T-helper 22 cell (primary cell): ENCODE data around the gene STXBP1.
A peak's percentile ranks its signal among the peaks of the same experiment; 100 is the strongest.

Experiments
- DNase-seq: peaks from one replicate; pipeline ENCODE4 v3.0.0-alpha.2; 2020; ENCODE audit warnings: low read depth

STXBP1 gene

GRCh38 chr9:127715470-127716337, 103.6 kb downstream of the STXBP1 start, which contains the start of the genes PTRH1 and TTC16:
Gene PTRH1, minus strand, starts transcription at chr9:127715663. Its CDS starts 24 bp downstream, at chr9:127715639.
Gene TTC16, plus strand, starts transcription at chr9:127716079. Its CDS starts 67 bp downstream, at chr9:127716146.
- DNase-seq: peak; percentile 94

DNA sequence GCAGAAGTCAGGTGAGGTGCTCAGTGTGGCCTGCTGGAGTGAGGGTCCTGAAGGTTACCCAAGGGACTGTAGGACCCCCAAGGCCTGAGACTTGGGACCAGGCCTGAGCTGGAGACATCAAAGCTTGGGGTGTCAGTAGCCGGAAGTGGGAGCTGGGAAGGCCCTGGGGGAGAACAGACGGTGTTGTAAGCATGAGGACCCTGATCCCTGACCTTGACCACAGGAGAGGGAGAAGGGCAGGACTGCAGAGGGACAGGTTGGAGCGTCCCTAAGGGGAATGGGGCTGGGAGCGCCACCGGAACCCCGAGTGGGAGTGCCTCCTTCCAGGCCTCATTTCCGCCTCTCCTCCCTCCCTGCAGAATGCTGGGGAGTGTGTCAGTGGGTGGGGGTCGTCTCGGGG, 104.3 kb downstream of the STXBP1 start:
- no peak for DNase-seq

GRCh38 chr9:127717766-127718165, 105.7 kb downstream of the STXBP1 start:
- DNase-seq: no peak

DNA sequence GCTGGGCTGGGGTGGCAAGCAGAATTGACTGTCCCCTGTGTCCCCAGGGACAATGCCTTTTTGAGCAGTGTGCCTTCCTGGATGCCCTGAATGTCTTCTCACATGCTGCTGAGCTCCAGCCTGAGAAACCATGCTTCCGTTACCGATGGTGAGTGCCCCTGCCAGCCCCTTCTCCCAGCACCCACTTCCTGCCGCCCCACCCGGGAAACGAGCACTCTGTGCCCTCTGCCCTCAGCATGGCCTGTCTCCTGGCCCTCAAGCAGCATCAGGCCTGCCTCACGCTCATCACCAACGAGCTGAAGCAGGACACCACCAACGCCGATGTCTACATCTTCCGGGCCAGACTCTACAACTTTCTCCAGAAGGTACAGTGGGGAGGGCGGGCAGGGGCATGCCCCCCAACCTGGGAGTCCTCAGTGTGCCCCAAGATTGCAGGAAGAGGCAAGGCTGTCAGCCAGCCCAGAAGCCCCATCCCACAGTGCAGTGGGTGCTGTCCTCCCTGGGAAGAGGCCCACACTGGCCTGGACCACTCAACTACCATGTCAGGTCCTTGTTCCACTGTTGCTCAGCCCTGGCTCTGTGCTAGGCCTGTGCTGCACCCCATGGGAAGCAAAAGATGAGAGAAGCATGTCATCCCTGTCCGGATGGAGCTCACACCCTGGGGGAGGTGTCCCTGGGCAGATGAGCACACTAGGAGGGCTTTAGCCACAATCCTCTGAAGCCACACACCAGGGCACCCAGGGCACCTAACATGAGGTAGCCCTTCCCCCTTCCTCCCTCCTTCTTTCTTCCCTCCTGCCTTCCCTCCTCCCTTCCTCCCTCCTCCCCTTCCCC, 108.2 kb downstream of the STXBP1 start:
- DNase-seq: no peak

DNA sequence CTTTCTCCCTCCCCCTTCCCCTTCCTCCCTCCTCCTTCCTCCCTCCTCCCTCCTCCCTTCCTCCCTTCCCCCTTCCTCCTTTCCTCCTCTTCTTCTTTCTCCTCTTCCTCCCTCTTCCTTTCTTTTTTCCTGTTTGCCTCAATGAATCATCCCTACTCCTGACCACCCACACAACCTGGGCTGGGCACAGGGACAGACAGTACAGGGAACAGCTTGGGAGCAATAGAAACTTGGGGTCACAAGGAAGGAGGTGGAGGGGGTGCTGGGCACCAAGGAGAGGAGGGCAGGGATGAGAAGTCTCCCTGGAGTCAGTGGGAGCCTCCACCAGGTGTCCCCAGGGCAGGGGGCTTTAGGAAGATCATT, 108.8 kb downstream of the STXBP1 start:
- DNase-seq: no peak

GRCh38 chr9:127721391-127721821, 109.3 kb downstream of the STXBP1 start:
- DNase-seq: no peak

- DNase-seq: no peak
Observed at GRCh38 chr9:127722055-127722745, 110.1 kb downstream of the STXBP1 start.

DNA sequence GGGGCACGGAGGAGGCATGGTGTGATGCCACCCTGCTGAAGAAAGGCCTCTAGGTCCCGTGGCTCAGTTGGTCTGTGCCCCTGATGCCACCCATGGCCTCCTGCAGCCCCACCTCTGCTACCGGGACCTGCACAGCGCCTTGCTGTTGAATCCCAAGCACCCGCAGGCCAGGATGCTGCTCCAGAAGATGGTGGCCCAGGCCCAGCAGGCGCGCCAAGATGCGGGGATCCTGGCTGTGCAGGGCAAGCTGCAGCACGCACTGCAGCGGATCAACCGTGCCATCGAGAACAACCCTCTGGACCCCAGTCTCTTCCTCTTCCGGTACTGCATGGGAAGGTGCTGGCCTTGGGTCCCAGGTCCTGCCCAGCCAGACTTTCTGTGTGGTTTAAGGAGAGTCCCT, 110.9 kb downstream of the STXBP1 start:
- DNase-seq: no peak

DNA sequence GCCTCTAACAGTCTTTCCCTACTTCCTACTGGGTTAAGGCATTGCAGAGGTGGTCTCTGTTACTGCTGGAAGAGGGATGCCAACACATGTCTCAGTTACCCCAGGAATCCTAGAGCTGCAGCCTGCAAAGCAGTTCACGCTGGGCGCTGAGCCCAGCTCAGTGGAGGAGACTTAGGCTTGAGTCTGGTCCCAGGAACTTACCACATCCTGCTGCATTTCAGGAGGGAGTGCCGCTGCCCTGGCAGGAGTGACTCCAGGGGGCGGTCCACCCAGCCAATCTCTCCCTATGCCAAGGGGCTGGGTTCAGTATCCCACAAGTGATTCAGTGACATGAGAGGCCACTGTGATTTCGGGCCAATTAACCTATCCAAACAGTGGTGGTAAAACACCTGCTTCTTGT, 111.4 kb downstream of the STXBP1 start:
- no peak for DNase-seq

DNA sequence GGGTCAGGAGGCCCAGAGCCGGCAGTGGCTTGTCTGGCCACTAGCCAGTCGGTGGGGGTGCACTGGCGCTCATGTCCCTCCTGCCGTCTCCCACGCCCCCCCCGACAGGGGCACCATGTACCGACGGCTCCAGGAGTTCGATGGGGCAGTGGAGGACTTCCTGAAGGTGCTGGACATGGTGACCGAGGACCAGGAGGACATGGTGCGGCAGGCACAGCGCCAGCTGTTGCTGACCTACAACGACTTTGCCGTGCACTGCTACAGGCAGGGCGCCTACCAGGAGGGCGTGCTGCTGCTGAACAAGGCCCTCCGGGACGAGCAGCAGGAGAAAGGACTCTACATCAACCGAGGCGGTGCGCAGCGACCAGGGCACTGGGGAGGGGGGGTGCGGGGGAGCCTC, 111.9 kb downstream of the STXBP1 start:
- no peak for DNase-seq

DNA sequence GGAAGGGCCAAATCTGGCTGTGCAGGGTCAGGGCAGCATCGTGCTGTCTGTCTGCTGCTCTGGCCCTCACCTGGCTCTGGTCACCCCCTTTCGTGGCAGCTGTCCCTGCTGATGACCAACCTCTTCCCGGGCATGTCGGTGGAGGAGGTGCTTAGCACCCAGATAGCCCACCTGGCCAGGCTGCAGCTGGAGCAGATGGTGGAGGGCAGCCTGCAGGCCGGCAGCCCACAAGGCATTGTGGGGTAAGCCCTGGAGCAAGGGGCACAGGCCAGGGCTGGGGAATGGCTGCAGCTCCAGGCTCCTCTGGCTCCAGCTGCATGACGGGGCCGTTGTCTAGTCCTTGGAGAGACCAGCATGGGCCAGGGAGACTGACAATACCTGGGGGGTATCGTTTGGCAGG, 114.8 kb downstream of the STXBP1 start:
- DNase-seq: no peak

DNA sequence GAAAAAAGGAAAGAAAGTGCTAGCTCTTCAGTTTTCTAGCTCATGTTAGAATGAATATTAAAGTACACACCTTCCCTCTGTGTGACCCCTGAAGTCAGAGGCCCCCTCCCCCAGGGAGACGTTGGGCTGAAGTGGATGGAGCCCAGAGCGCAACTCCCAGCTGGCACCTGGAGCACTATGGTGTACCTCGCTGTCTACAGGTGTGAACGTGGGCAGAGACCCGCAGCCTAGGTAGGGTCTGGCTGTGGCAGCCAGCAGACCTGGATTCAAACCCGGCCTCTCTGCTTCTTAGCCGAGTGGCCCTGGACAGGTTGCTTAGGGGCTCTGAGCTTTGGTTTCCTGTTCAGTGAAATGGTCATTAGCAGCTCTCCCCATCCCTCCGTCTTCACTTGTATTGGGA, 116.7 kb downstream of the STXBP1 start:
- DNase-seq: no peak

DNA sequence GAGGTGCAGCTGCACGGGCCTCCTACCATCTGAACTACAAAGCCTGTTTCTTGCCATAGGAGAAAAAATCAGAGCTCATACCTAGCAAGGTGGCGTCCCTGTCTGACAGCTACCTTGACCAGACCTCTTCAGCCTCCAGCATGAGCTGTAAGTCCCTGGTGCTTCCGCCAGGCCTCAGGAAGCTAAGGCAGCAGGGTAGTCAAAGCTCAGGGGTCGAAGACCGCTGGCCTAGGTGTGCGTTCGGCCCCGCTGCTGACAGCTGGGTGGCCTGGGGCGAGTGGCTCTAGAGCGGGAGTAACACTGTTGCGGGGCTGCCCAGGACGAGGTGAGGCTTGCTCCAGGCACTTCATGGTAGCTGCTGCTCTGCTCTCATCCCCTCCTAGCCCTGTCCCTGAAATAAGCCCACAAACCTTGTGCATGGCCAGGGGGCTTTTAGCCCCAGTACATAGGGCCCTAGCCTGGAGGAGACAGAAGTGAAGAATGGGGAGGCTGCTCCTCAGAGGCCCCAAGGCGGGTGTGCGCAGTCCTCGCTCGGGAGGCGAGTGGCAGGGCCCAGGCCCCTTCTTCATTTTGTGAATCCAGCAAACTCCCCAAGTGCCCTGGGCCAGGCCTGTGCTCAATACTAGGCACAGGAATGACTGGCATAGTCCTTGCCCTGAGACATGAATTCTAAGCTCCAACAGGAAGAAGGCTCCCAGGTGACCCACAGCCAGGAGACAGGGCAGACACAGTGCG, 117.6 kb downstream of the STXBP1 start:
- no peak for DNase-seq

- no peak for DNase-seq
Observed at GRCh38 chr9:127730262-127730661, 118.2 kb downstream of the STXBP1 start.

DNA sequence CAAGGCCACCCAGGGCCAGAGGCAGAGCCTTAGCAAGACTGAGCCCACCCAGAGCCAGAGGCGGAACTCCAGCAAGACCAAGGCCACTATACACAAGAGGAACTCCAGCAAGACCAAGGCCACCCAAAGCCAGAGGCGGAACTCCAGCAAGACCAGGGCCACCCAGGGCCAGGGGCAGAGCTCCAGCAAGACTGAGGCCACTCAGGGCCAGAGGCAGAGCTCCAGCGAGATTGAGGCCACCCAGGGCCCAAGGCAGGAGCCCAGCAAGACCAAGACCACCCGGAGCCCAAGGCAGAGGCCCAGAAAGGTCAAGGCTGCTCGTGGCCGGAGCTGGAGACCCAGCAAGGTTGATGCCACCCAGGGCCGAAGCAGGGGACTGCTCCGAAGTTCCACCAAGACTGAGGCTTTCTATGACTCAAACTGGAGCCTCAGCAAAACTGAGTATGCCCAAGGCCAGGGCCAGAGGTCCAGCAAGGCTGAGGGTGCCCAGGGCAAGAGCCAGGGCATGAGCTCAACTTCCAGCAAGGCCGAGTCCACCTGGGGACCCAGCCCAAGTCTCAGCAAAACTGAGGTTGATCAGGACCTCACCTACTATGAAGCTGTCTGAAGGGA, 118.8 kb downstream of the STXBP1 start:
- DNase-seq: no peak

DNA sequence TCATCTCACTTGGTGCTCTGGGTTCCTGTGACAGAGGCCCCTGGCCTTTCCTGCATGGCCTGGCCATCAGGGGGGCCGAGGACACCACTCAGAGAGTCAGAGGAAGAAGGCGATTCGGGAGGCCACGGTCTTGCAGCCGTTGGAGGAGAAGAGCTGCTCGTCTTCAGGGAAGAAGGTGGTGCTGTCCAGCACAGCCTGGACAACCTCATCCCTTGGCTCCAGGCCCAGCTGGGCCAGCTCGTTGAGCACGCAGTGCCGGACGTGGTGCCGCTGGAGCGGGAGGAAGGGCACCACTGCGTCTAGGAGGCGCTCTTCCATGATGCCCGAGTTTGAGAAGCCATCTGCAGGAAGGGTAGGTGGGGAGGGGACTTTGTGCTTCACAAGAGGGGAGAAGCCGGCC, 119.9 kb downstream of the STXBP1 start:
- DNase-seq: no peak

- no peak for DNase-seq
Observed at GRCh38 chr9:127732444-127732843, 120.4 kb downstream of the STXBP1 start.

GRCh38 chr9:127733614-127734013, 121.5 kb downstream of the STXBP1 start:
- no peak for DNase-seq

GRCh38 chr9:127734247-127734746, 122.2 kb downstream of the STXBP1 start:
- no peak for DNase-seq

DNA sequence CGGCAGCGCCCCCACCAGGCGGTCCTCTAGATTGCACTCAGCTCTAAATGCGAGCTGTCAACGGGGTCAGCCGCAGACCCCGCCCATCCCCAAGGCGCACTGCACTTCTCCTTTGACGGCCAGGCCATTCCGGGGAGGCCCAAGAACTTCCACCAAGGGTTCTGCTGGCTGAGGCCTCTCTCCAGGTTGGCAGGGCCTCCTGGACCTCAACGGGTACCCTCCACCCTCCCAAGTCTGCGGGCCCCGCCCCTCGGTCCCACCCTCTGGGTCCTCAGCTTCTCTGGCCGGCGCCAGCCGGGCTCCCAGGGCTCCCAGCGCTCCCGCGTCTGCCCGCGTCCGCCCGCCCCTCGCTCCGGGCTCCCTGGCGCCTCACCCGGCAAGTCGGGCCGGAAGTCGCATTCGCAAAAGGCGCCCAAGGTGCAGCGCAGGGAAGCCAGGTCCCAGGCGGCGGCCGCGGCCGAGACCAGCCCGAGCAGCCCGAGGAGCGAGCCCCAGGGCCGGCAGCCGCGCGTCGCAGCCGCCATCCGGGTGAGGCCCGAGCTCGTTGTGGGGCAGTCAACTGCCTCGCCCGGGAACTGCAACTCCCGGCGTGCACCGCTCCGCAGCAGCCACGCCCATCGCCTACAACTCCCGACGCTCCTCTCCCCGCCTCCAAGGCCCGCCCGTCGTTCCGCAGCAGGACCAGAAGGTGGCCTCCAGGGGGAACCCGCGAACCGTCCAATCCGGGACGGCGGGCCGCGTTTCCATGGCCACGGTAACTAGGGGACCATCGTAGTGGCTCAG, 122.9 kb downstream of the STXBP1 start, which contains the start of gene TOR2A:
Gene TOR2A, minus strand, starts transcription at position 548 of the 783 bp plus-strand sequence. Its CDS starts 24 bp downstream, at position 524.
- DNase-seq: peak; percentile 98
